HG03521 (cell line): ENCODE data around the gene RAB6D.
"Not testable (repeated sequence)": the region's sequence is repeated elsewhere in the genome, so short reads cannot be mapped to it uniquely, and the experiment has no call there.

Source experiments
- ATAC-seq: cut with Tn5 transposase; IDR thresholded peaks from one replicate; pipeline ENCODE4 v1.9.1; 2021; ENCODE audit warnings: mild to moderate bottlenecking, moderate library complexity; ENCODE audit not compliant: unreplicated experiment

Gene RAB6D

GRCh38 chr2:131363703-131364186, at the start of gene RAB6D:
TSS of gene RAB6D (minus strand) at chr2:131364168. CDS start at chr2:131363720, 448 bp downstream.
- not testable (repeated sequence) for ATAC-seq

GRCh38 chr2:131413148-131413747, 49.3 kb upstream of the RAB6D start:
- peak; percentile 79 for ATAC-seq

- no peak for ATAC-seq
Observed at GRCh38 chr2:131410173-131410572, 46.2 kb upstream of the RAB6D start.

GRCh38 chr2:131408778-131409177, 44.8 kb upstream of the RAB6D start:
- no peak for ATAC-seq

GRCh38 chr2:131408207-131408606, 44.2 kb upstream of the RAB6D start:
- no peak for ATAC-seq

DNA sequence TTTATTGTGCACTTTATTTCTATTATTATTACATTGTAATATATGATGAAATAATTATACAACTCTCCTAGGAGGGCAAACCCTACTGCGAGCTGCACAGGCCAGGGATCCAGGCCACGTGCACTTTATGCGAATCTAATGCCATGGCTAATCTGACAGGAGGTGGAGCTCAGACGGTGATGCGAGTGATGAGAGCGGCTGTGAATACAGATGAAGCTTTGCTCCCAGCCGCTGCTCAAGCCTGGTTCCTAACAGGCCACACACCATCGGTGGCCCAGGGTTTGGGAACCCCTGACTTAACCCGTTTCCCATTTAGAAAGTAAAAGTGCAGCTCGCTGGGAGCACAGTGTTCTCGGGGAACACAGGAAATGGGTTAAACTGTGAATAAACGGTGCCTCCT, 40.8 kb upstream of the RAB6D start:
- ATAC-seq, result no peak

- no peak for ATAC-seq
Observed at GRCh38 chr2:131402320-131403039, 38.5 kb upstream of the RAB6D start.

- no peak for ATAC-seq
Observed at GRCh38 chr2:131400849-131401248, 36.9 kb upstream of the RAB6D start.

GRCh38 chr2:131400441-131400840, 36.5 kb upstream of the RAB6D start:
- not testable (repeated sequence) for ATAC-seq

DNA sequence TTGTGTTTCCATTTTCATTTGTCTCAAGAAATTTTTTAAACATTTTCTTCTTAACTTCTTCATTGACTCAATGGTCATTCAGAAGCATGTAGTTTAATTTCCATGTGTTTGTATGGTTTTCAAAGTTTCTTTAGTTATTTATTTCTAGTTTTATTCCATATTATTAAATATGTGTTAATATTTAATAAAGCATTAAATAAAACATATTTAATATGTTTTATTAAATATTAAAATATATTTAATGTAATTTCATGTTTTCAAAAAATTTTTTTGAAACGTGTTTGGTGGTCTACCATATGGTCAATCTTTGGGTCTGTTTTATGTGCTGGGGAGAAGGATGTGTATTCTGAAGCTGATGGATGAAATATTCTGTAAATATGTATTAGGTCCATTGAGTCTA, 32.2 kb upstream of the RAB6D start:
- not testable (repeated sequence) for ATAC-seq

DNA sequence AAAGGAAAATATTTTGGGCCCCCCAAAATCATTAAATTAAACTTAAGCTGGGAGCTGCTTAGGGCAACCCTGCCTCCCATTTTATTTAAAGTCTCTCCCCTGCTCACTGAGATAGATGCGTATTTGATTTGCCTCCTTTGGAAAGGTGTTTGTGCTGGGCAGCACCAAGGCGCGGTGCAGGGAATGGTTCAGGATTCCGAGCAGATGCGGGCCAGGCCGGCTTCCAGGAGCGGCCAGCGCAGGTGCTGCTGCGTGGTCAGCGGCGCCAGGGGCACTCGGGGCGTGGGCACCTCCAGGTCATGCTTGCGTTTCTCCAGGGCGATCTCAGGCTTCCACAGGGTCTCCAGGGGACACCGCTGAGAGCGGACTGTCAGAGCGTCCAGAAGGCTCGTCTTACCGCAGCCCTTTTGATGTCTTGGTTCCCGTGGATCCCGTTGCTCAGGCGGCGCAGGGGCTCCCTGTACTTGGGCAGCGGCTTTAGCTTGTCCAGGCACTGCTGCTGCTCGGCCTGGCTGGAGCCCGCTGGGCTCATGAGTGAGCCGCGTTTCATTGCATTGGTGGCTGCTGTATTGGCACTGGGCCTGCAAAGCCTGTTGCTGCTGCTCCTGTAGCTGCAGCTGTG, 31.2 kb upstream of the RAB6D start:
- not testable (repeated sequence) for ATAC-seq

DNA sequence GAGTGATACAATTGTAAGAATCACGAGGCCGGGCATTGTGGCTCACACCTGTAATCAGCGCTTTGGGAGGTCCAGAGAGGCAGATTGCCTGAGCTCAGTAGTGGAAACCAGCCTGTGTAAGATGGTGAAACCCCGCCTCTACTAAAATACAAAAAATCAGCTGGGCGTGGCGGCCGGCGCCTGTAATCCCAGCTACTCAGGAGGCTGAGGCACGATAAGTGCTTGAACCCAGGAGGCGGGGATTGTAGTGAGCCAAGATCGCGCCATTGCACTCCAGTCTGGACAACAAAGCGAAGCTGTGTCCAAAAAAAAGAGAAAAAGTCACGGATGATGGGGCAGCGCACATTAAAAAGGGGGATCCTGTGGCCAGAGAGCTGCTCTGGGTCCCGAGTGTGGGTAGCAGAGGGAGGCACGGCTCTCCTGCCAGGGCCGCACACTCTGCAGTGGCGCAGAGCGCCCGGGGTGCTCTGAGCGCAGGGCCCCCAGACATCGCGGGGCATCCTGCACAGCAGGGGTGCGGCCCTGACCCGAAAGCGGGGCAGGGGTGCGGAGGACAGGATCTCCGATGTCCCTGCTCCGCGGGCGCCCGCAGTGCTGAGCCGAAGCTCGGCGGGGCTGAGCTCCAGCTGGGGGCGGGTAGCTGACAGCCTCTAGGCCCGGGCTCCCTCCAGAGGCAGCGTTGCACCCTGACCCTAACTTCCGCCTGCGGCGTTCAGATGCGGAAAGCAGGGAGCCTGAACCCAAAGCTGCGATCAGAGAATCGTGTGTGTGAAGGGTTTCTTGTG, 30.4 kb upstream of the RAB6D start:
- ATAC-seq, result no peak

GRCh38 chr2:131391953-131392352, 28.0 kb upstream of the RAB6D start:
- ATAC-seq, result not testable (repeated sequence)

DNA sequence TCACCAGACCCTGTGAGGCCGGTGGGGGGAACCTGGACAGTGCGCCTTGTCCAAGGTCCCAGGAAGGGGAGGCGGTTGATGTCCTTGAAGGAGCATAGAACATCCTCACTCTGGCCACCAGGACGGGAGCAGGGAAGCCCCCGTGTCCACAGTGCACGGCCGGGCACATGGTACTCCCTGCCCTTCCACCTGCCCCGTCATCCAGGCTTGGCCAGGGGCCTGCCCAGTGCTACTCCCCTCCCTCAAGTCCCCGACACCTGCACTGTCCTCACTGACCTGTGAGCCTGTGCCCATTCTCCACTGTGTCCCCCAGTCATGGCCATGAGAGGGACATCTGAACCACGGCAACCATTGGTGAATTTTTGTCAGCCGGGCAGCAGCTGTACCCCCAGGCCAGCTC, 27.5 kb upstream of the RAB6D start:
- ATAC-seq, result not testable (repeated sequence)

GRCh38 chr2:131390495-131391130, 26.6 kb upstream of the RAB6D start:
- ATAC-seq, result not testable (repeated sequence)

- no peak for ATAC-seq
Observed at GRCh38 chr2:131389657-131390056, 25.7 kb upstream of the RAB6D start.

- not testable (repeated sequence) for ATAC-seq
Observed at GRCh38 chr2:131388834-131389233, 24.9 kb upstream of the RAB6D start.

- ATAC-seq, result not testable (repeated sequence)
Observed at GRCh38 chr2:131373111-131373510, 9.1 kb upstream of the RAB6D start.

GRCh38 chr2:131369954-131370353, 6.0 kb upstream of the RAB6D start:
- no peak for ATAC-seq

GRCh38 chr2:131368493-131369066, 4.6 kb upstream of the RAB6D start:
- not testable (repeated sequence) for ATAC-seq
